HL-60 (cell line): Measurements from ENCODE around the gene PIP4K2A.

Source experiments
- DNase-seq, 2 experiments: peaks; one replicate each; pipeline ENCODE4 v3.0.0-alpha.2; 2010 to 2020; ENCODE audit warnings: low read depth in 1 of 2, low spot score in 1 of 2
- H3K27ac ChIP-seq: fragments of 250-450 bp; sonication (Bioruptor Pico); replicated peaks from 2 replicates; pipeline ENCODE4 v1.5.1; 2020; ENCODE audit warnings: mild to moderate bottlenecking, moderate library complexity
- H3K27me3 ChIP-seq: fragments of 250-450 bp; sonication (Bioruptor Pico); 2 replicates; pipeline ENCODE4 v1.5.1; 2021; ENCODE audit warnings: mild to moderate bottlenecking, moderate library complexity; ENCODE audit not compliant: insufficient read depth, poor library complexity, severe bottlenecking
- H3K4me3 ChIP-seq: replicated peaks from 2 replicates; pipeline ENCODE4 v1.5.1; 2011; ENCODE audit warnings: mild to moderate bottlenecking, control low read depth, low read length; ENCODE audit not compliant: insufficient read depth
- CTCF ChIP-seq: IDR thresholded peaks from one replicate; pipeline ENCODE4 v1.5.1; 2011; ENCODE audit warnings: low read length, control low read depth, inconsistent platforms; ENCODE audit not compliant: insufficient read depth
- GABPA ChIP-seq: IDR thresholded peaks from 2 replicates; pipeline ENCODE4 v1.6.1; 2012; ENCODE audit warnings: low read depth
- POLR2AphosphoS5 ChIP-seq: IDR thresholded peaks from 2 replicates; pipeline ENCODE4 v1.6.1; 2012; ENCODE audit warnings: low read depth
- REST ChIP-seq: IDR thresholded peaks from 2 replicates; pipeline ENCODE4 v1.6.1; 2012; ENCODE audit warnings: low read depth; ENCODE audit not compliant: insufficient replicate concordance
- SPI1 ChIP-seq: IDR thresholded peaks from 2 replicates; pipeline ENCODE4 v1.6.1; 2012; ENCODE audit warnings: low read depth, mild to moderate bottlenecking, borderline replicate concordance

Gene PIP4K2A

DNA sequence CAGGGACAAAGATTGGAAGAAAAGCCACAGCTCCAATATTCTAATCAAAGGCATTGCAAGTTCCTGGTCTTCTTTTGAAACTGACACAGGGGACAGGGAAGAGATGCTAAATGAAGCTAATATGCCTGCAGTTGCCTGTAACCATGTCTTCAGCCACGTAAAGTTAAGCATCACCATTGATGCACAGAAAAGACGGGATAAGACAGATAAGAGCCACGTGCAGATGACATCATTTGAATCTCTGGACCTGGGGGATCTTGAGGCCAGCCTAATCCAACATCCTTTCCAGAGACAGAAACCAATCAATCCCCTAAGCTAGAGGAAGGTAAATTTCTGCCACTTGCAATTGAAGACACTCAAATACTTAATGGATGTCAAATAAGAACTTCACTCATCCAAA, 93.4 kb downstream of the PIP4K2A start:
- no peak for DNase-seq
- Histone ChIP-seq H3K27ac (no peak overlapping the region), H3K4me3 (no peak overlapping the region), H3K27me3 (no peaks in the 10 kb centered on the region)
- TF ChIP-seq SPI1: no peak

DNA sequence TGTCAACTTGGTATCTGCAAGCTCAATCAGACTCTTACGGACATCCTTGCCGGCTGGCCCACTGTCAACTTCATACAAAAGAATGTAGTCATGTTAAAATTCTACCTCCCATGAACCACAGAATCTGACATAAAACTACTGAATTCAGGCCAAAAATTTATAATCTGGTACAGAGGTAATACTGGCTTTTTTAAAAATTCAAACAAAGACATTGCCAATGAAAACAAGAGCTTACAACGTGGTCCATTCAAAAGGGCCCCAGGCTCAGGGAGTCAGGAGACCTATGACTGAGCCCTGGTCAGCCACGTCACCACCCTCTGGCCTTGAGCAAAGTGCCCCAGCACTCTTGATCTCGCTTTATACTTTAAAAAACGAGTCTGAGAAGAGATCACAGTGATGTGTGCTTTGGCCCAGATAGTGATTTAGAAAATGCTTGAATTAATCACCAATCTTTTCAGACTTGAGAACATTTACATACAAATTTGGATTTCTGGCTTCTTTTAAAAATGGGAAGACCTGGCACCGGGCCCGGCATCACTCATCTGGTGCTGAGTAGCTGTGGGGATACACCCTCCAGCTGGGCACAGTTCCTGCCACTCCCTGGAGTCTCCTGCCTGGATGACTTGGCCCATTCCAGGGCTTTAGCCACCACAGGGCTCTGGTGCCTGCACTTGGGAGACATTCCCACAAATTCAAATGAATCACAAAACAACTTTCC, 94.1 kb downstream of the PIP4K2A start:
- TF ChIP-seq REST: no peak
- TF ChIP-seq POLR2AphosphoS5: no peak
- no peak for TF ChIP-seq GABPA
- no peak for TF ChIP-seq SPI1
- TF ChIP-seq CTCF: no peak
- DNase-seq: no peak
- H3K27ac ChIP-seq: no peak overlapping the region
- H3K27me3 ChIP-seq: no peaks in the 10 kb centered on the region
- no peak overlapping the region for H3K4me3 ChIP-seq

GRCh38 chr10:22619101-22619500, 95.3 kb downstream of the PIP4K2A start:
- H3K27ac ChIP-seq: no peak overlapping the region
- H3K4me3 ChIP-seq: no peak overlapping the region
- TF ChIP-seq GABPA (no peak), SPI1 (no peak), REST (no peak)
- no peaks in the 10 kb centered on the region for H3K27me3 ChIP-seq
- DNase-seq: no peak

- Histone ChIP-seq H3K27ac (no peak overlapping the region), H3K27me3 (no peaks in the 10 kb centered on the region), H3K4me3 (no peak overlapping the region)
- no peak for DNase-seq
- TF ChIP-seq SPI1 (no peak), CTCF (no peak), GABPA (no peak), REST (no peak), POLR2AphosphoS5 (no peak)
Observed at GRCh38 chr10:22618078-22618785, 96.1 kb downstream of the PIP4K2A start.
